ENCODE data around the gene ZNRF3.

ZNRF3 gene

GRCh38 chr22:29009148-29009547 lies 125.8 kb downstream of the ZNRF3 start:
- no peak for DNase-seq (ENCODE audit: low read depth)

DNA sequence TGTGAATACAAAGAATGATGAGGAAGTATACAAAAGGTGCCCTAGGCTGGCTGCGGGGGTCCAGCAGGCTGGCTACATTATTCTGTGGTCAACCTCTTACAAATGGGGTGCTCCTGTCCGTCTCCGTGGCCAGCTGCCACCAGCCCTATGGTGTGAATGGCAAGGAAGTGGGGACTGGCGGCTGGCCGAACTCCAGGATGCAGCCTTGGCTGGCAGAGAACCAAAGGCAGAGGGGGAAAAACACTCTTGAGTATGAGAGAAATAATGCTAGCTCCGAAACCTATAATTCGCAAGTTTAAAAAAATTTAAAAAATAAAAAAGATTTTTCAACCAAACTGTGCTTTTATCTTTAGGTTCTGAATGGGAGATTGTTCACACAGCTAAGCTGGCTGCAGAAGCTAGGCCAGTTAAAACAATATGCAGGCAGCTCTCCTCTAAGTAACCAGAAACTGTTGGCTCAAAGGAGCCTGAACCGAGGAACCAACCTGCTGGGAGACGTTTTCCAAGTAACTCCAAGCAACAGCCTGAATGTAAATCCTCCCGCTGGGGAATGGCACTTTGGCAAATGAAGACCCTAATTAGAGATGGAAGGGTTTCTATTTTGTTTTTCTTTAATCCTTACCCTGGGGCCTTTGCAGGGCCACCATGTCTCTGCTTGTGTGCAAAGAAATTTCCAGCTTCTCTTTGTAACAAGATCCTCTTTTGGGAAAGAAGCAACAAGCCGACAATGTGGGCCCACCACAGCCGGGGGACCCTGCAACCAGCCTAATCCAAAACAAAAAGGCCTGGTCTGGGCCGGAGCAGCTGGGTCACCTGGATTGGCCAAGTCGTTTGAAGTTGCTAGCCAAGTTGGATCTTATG lies 128.1 kb downstream of the ZNRF3 start:
- DNase-seq (ENCODE audit: low read depth), result no peak

DNA sequence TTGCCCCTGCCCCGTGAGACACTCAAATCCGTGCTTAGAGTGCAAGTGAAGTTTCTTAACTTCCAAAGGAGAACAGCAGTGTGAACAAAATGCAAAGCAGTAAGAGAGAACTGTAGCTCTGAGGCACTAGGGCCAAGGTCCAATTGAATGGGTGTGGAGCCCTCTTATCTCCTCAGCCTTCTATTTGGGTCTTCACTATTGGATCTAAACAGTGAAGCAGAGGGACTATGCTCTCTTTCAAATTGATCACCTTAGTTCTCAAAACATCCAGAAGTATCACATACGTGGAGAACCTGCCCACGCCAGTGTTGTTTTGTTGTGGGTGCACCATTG lies 128.7 kb downstream of the ZNRF3 start:
- DNase-seq (ENCODE audit: low read depth), result no peak

DNA sequence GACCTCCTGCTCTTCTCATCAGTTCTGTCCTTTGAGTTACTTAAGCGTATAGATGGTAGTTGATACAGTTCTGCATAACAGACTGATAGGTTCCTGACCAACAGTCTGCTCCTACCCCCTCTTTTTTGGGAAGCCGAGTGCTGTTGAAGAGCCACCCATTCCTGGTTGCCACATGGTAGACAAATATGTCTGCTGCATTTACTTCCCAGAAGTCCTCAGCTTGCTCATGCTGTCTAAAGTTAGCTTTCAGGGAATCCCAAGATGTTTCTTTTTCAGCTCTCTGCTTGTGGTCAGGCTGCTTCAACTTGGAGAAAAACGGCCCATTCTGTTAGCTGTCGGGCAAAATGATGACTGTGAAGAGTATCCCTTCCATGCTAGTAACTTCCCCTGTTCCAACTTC lies 129.6 kb downstream of the ZNRF3 start:
- no peak for DNase-seq (ENCODE audit: low read depth)

DNA sequence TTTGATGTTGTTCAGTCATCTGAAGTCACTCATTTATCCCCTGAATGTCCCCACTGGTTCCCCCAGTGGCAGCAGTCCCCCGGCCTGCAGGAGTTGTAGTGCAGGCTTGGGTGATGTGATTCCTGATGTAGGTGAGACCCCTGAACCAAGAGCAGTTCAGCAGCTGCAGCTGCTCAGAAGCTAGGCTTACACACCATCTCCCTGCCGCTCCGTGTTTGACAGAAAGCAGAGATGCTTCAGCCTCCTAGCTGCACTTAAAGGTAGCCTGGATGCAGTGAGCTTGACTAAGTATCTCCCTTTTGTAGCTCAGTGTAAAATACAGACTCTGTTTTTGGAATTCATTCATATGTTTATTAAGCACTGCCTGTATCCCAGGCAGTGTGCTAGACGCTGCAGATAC lies 130.9 kb downstream of the ZNRF3 start:
- DNase-seq (ENCODE audit: low read depth), result no peak

GRCh38 chr22:29014773-29015172 lies 131.4 kb downstream of the ZNRF3 start:
- no peak for DNase-seq (ENCODE audit: low read depth)

- DNase-seq (ENCODE audit: low read depth), result no peak
Measured at GRCh38 chr22:29016067-29016938, 132.9 kb downstream of the ZNRF3 start.

DNA sequence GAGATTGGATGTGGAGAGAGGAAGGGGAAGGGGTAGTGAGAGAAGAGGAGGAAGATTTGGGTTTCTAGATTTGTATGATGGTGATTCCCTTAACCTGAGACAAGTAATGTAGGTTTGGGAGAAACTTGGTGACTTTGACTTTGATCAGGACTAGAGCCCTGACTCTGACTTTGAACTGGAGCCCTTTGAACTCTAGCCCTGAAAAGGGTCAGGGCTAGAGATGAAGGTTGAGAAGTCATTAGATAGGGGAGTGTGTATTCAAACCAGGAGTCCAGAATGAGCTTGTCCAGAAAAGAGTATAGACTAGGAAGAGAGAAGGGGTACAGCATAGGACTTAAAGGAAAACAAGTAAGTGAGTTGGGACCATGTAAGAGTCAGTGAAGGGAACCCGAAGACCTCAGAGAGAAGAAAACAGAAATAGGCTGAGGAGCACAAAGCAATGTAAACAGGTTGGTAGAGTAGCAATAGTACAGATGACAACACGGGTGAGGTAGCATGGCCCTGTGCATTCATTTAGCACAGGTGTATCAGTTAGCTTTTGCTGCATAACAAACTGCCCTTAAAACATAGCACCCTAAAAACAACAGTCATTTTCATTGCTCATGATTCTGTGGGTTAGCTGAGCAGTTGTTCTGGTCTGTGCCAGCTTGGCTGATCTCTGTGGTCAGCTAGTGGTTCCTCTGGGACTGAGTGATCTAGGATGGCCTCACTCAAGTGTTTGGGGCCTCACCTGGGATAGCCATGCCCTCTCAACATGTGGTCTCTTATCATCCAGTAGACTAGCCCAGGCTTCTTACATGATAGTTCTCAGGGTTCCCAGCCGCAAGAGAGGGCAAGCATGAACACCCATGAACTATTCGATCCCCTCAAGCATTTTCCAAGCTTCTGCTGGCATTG lies 135.2 kb downstream of the ZNRF3 start:
- no peak for DNase-seq (ENCODE audit: low read depth)

GRCh38 chr22:29022101-29022817 lies 138.9 kb downstream of the ZNRF3 start:
- DNase-seq (ENCODE audit: low read depth), result no peak

GRCh38 chr22:29023172-29023796 lies 139.9 kb downstream of the ZNRF3 start:
- DNase-seq (ENCODE audit: low read depth), result no peak

GRCh38 chr22:29026579-29026978 lies 143.2 kb downstream of the ZNRF3 start:
- no peak for DNase-seq (ENCODE audit: low read depth)

- DNase-seq (ENCODE audit: low read depth), result no peak
Measured at GRCh38 chr22:29028468-29028867, 145.1 kb downstream of the ZNRF3 start.

- DNase-seq (ENCODE audit: low read depth), result no peak
Measured at GRCh38 chr22:29029202-29030000, 146.0 kb downstream of the ZNRF3 start.

DNA sequence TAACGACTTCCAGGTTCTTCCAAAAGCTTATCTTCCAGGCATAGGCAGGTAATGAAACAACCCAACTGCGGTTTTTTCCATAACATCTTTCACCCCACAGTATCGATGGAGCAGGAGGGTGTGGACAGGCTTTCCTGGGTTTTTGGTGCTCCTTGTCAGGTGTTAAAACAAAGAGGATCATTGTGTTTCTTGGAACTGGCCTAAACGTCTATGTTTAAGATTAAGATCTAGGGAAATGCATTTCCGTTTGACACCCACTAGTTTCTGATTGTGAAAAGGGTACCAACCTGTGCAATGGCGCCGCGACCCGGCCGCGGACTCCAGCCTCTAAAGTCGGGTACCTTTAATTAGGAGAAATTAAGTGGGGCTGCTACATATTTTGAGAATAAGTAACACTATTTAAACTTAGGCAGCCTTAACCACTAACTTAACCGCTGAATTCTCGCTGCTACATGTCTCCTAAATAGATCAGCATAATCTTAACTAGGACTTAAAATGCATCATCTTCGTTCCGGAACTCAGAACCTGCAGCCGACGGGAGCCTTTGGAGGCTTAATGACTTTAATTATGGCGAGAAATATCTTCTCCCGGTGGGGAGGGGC lies 146.7 kb downstream of the ZNRF3 start:
- no peak for DNase-seq (ENCODE audit: low read depth)

DNA sequence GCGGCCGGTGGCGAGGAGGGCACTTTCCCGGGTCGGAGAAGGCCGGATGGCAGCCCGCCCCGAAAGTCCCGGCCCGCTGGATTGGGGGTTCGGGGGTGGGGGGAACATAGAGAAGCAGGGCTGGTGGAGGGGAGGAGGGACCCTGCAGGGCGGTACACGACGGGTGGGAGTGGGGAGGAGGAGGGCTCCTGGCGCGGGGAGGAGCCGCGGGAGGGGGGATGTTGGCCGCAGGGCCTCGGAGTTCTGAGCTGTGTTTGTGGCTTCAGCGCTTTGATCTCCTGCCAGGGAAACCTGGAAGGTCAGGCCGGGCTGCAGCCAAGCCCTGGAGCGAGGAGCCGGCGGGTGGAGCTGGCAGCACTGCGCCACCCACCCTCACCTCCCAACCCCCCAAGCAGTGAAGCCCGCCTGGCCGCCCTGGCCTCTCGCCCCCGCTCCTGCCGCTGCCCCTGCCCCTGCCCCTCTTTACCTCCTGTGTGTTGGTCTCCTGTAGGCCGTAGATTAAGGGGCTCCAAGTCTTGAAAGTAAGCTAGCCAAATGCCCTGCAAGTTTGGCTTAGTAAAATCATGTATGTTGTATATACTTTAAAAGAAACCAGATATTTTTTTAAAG lies 147.3 kb downstream of the ZNRF3 start:
- DNase-seq (ENCODE audit: low read depth), result no peak

- DNase-seq (ENCODE audit: low read depth), result no peak
Measured at GRCh38 chr22:29031227-29032011, 148.0 kb downstream of the ZNRF3 start.

GRCh38 chr22:29032014-29032475 lies 148.7 kb downstream of the ZNRF3 start:
- DNase-seq (ENCODE audit: low read depth), result no peak

DNA sequence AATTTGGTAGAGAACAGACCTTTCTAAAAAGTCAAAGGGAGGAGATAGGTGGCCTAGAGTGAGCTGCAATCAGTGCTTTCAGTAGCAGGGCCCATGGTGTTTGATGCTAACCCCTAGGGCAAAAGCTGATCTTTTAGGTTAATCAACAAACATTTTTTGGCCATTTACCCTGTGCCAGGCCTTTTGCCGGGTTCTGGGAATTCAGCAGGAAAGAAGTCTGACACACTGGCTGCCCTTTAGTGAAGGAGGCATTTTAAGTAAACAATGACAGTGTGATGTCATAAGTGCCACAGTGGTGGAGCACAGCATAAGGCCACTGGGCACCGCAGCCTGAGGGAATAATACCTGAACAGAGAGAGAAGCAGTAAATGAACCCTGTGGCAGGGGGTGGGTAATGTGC lies 149.2 kb downstream of the ZNRF3 start:
- DNase-seq (ENCODE audit: low read depth), result no peak
